VCaP (cell line): ENCODE measurements around the gene PRDM16.

ENCODE experiments used
- H3K27ac ChIP-seq: fragments of 450-650 bp; 2 replicates; pipeline ENCODE4 v1.5.1; 2017
- CTCF ChIP-seq: fragments of 450-650 bp; conservative IDR thresholded peaks from 2 replicates; pipeline ENCODE4 v1.5.1; 2017; ENCODE audit warnings: mild to moderate bottlenecking, moderate library complexity

The PRDM16 gene

GRCh38 chr1:3145532-3146325 lies 76.7 kb downstream of the PRDM16 start:
- H3K27ac ChIP-seq = no peak overlapping the region
- no peak for TF ChIP-seq CTCF

- no peak for TF ChIP-seq CTCF
- no peak overlapping the region for H3K27ac ChIP-seq
These were observed 77.5 kb downstream of the PRDM16 start for GRCh38 chr1:3146458-3146857.

- no peak overlapping the region for H3K27ac ChIP-seq
- TF ChIP-seq CTCF = no peak
These were observed 77.9 kb downstream of the PRDM16 start for GRCh38 chr1:3146907-3147306.

- TF ChIP-seq CTCF = no peak
These were observed 79.2 kb downstream of the PRDM16 start for GRCh38 chr1:3148171-3148570.

GRCh38 chr1:3149277-3149676 lies 80.3 kb downstream of the PRDM16 start:
- TF ChIP-seq CTCF = no peak
- no peak overlapping the region for H3K27ac ChIP-seq

More at GRCh38 chr1:3148171-3148570, 79.2 kb downstream of the PRDM16 start:
- H3K27ac ChIP-seq = no peak overlapping the region

- TF ChIP-seq CTCF = no peak
- H3K27ac ChIP-seq = no peak overlapping the region
These were observed 82.5 kb downstream of the PRDM16 start for GRCh38 chr1:3151456-3151855.

GRCh38 chr1:3152143-3152542 lies 83.1 kb downstream of the PRDM16 start:
- H3K27ac ChIP-seq = no peak overlapping the region
- TF ChIP-seq CTCF = no peak
